Astrocyte of the spinal cord (primary cell): Measurements from ENCODE around the gene PHLPP2.

Source experiments
- DNase-seq: peaks from one replicate; pipeline ENCODE4 v3.0.0; 2011; ENCODE audit warnings: low read depth, low spot score
- H3K4me3 ChIP-seq: 2 replicates; pipeline ENCODE4 v1.5.1; 2011; ENCODE audit warnings: low read depth, mild to moderate bottlenecking, low read length, moderate library complexity
- CTCF ChIP-seq: IDR thresholded peaks from 2 replicates; pipeline ENCODE4 v1.5.1; 2012; ENCODE audit warnings: low read depth, mild to moderate bottlenecking, low read length, inconsistent platforms
- in situ Hi-C: cut with HindIII; loops from 2 replicates; pipeline ENCODE4 v1.10.0; 2017; ENCODE audit warnings: low sequenced_read_pairs

Gene PHLPP2

GRCh38 chr16:71666264-71666663 lies 58.2 kb downstream of the PHLPP2 start:
- H3K4me3 ChIP-seq, result no peak overlapping the region
- in situ Hi-C loops, result no loop called here
- no peak for DNase-seq
- no peak for TF ChIP-seq CTCF

- DNase-seq, result no peak
- in situ Hi-C loops, result no loop called here
- no peak for TF ChIP-seq CTCF
Observed at GRCh38 chr16:71659471-71659870, 65.0 kb downstream of the PHLPP2 start.

GRCh38 chr16:71658771-71659170 lies 65.7 kb downstream of the PHLPP2 start:
- in situ Hi-C loops, result no loop called here
- no peak for TF ChIP-seq CTCF

More at GRCh38 chr16:71659471-71659870, 65.0 kb downstream of the PHLPP2 start:
- H3K4me3 ChIP-seq, result no peak overlapping the region

GRCh38 chr16:71649704-71650103 lies 74.8 kb downstream of the PHLPP2 start:
- no peak for TF ChIP-seq CTCF
- DNase-seq, result no peak
- in situ Hi-C loops, result no loop called here
- H3K4me3 ChIP-seq, result no peak overlapping the region

More at GRCh38 chr16:71658771-71659170, 65.7 kb downstream of the PHLPP2 start:
- no peak overlapping the region for H3K4me3 ChIP-seq
- no peak for DNase-seq

GRCh38 chr16:71648921-71649320 lies 75.6 kb downstream of the PHLPP2 start:
- no peak for DNase-seq
- in situ Hi-C loops, result no loop called here
- no peak overlapping the region for H3K4me3 ChIP-seq
- TF ChIP-seq CTCF, result peak; percentile 55

GRCh38 chr16:71648162-71648561 lies 76.3 kb downstream of the PHLPP2 start:
- in situ Hi-C loops, result no loop called here
- TF ChIP-seq CTCF, result no peak
- no peak overlapping the region for H3K4me3 ChIP-seq
- DNase-seq, result no peak

- in situ Hi-C loops, result no loop called here
- TF ChIP-seq CTCF, result no peak
- no peak for DNase-seq
- no peak overlapping the region for H3K4me3 ChIP-seq
Observed at GRCh38 chr16:71647391-71647790, 77.1 kb downstream of the PHLPP2 start.
